GM23338 (cell line): ENCODE results near the gene TMEM179. TPM values are rescaled to one million over a fixed set of nuclear protein-coding genes. Genes with fewer than 3 reads are reported as not detected.

Source experiments
- ATAC-seq: fragments of 200-7000 bp; cut with Tn5 transposase; 3 replicates; pipeline ENCODE4 v1.9.1; 2020
- DNase-seq: peaks from one replicate; pipeline ENCODE4 v3.0.0-alpha.2; 2015; ENCODE audit warnings: low spot score
- H2AFZ ChIP-seq: fragments of 200-600 bp; sonication (generic); 2 replicates; pipeline ENCODE4 v1.8.0; 2016; ENCODE audit warnings: antibody characterized with exemption, mild to moderate bottlenecking, moderate library complexity
- H3F3A ChIP-seq: fragments of 200-600 bp; sonication (generic); replicated peaks from 2 replicates; pipeline ENCODE4 v1.8.0; 2017; ENCODE audit warnings: antibody characterized with exemption, mixed run types, low read depth
- H3K27ac ChIP-seq: fragments of 200-600 bp; sonication (generic); 2 replicates; pipeline ENCODE4 v1.6.1; 2016; ENCODE audit warnings: low read depth
- H3K27me3 ChIP-seq: fragments of 200-600 bp; sonication (generic); 2 replicates; pipeline ENCODE4 v1.8.0; 2016; ENCODE audit warnings: mild to moderate bottlenecking, mixed run types, moderate library complexity; ENCODE audit not compliant: insufficient read depth
- H3K36me3 ChIP-seq: fragments of 200-600 bp; sonication (generic); 2 replicates; pipeline ENCODE4 v1.8.0; 2016; ENCODE audit warnings: mild to moderate bottlenecking; ENCODE audit not compliant: insufficient read depth
- H3K4me1 ChIP-seq: fragments of 200-600 bp; sonication (generic); 2 replicates; pipeline ENCODE4 v1.8.0; 2016; ENCODE audit warnings: mild to moderate bottlenecking, moderate library complexity; ENCODE audit not compliant: insufficient read depth
- H3K4me2 ChIP-seq: fragments of 200-600 bp; sonication (generic); 2 replicates; pipeline ENCODE4 v1.7.1; 2017; ENCODE audit warnings: mixed run types
- H3K4me3 ChIP-seq: fragments of 200-600 bp; sonication (generic); 2 replicates; pipeline ENCODE4 v1.6.1; 2016; ENCODE audit warnings: mixed run types
- H3K79me2 ChIP-seq: fragments of 200-600 bp; sonication (generic); replicated peaks from 2 replicates; pipeline ENCODE4 v1.8.0; 2017; ENCODE audit warnings: mild to moderate bottlenecking; ENCODE audit not compliant: insufficient read depth
- H3K9me2 ChIP-seq: fragments of 200-600 bp; sonication (generic); 2 replicates; pipeline ENCODE4 v1.8.0; 2017; ENCODE audit not compliant: insufficient read depth
- H4K20me1 ChIP-seq: fragments of 200-600 bp; sonication (generic); replicated peaks from 2 replicates; pipeline ENCODE4 v1.8.0; 2017; ENCODE audit warnings: mild to moderate bottlenecking; ENCODE audit not compliant: insufficient read depth
- H3K27ac Mint-ChIP-seq: 2 replicates; pipeline ENCODE4 v1.8.0; 2020; ENCODE audit warnings: inconsistent platforms, mild to moderate bottlenecking, moderate library complexity, mixed read lengths
- H3K27me3 Mint-ChIP-seq: 3 replicates; pipeline ENCODE4 v1.8.0; 2022; ENCODE audit warnings: low read depth, mild to moderate bottlenecking, moderate library complexity, mixed read lengths, inconsistent platforms; ENCODE audit not compliant: insufficient read depth, poor library complexity
- H3K36me3 Mint-ChIP-seq: 3 replicates; pipeline ENCODE4 v1.8.0; 2021; ENCODE audit warnings: low read depth, mild to moderate bottlenecking, inconsistent platforms, moderate library complexity, mixed read lengths
- H3K4me1 Mint-ChIP-seq: 3 replicates; pipeline ENCODE4 v1.8.0; 2020; ENCODE audit warnings: mild to moderate bottlenecking, inconsistent platforms, mixed read lengths
- H3K4me3 Mint-ChIP-seq: 3 replicates; pipeline ENCODE4 v1.8.0; 2021; ENCODE audit warnings: moderate library complexity, mild to moderate bottlenecking, inconsistent platforms, mixed read lengths
- H3K9me3 Mint-ChIP-seq: 3 replicates; pipeline ENCODE4 v1.8.0; 2020; ENCODE audit warnings: moderate library complexity, mild to moderate bottlenecking, inconsistent platforms, mixed read lengths
- CREB1 ChIP-seq: fragments of 250-450 bp; sonication (Bioruptor Pico); IDR thresholded peaks from 2 replicates; pipeline ENCODE4 v1.5.0; 2020; ENCODE audit warnings: low read depth, mild to moderate bottlenecking, moderate library complexity
- CTCF ChIP-seq, 2 experiments: fragments of 200-600 bp in 1 of 2; sonication (generic) in 1 of 2; conservative IDR thresholded peaks; 2 replicates each; pipeline versions ENCODE4 v1.5.1 to v1.6.1; 2016 to 2017; ENCODE audit warnings: antibody characterized with exemption in 2 of 2, low read depth in 2 of 2, mild to moderate bottlenecking in 2 of 2, moderate library complexity in 1 of 2
- EZH2phosphoT487 ChIP-seq: fragments of 200-600 bp; sonication (generic); IDR thresholded peaks from one replicate; pipeline ENCODE4 v1.8.1; 2018; ENCODE audit warnings: antibody characterized with exemption; ENCODE audit not compliant: unreplicated experiment
- JUNB ChIP-seq: IDR thresholded peaks from one replicate; pipeline ENCODE4 v1.6.1; 2016; ENCODE audit warnings: antibody characterized with exemption; ENCODE audit not compliant: unreplicated experiment
- REST ChIP-seq: IDR thresholded peaks from one replicate; pipeline ENCODE4 v1.6.1; 2018; ENCODE audit warnings: antibody characterized with exemption; ENCODE audit not compliant: unreplicated experiment
- STAT1 ChIP-seq: IDR thresholded peaks from one replicate; pipeline ENCODE4 v1.6.1; 2016; ENCODE audit warnings: antibody characterized with exemption; ENCODE audit not compliant: unreplicated experiment
- ZNF114 ChIP-seq: fragments of 250-450 bp; sonication (Bioruptor Pico); IDR thresholded peaks from 2 replicates; pipeline ENCODE4 v1.5.0; 2020; ENCODE audit warnings: mild to moderate bottlenecking, moderate library complexity
- ZNF331 ChIP-seq: fragments of 250-450 bp; sonication (Bioruptor Pico); IDR thresholded peaks from 2 replicates; pipeline ENCODE4 v1.5.0; 2020; ENCODE audit warnings: low read depth, mild to moderate bottlenecking, moderate library complexity
- polyA plus RNA-seq: library from polyadenylated mRNA; unstranded; fragments of >200 nt; fragmentation: Nextera tagmentation; extraction: Ambion mirVana; gene quantifications from 2 replicates; pipeline ENCODE4 v1.2.1, GENCODE V29; 2016
- total RNA-seq: library from RNA; depleted of rRNA; stranded (reverse); fragments of >200 nt; shearing (Covaris generic); gene quantifications from 2 replicates; pipeline ENCODE4 v1.2.3, GENCODE V29; 2014
- TF ChIP-seq, protein P1 (sequence below): IDR thresholded peaks from 2 replicates; pipeline ENCODE4 v1.6.1; 2016; ENCODE audit warnings: antibody characterized with exemption

Gene TMEM179
- total and polyA plus RNA-seq, 2 experiments from 2014 or later: 1.0 to 4.8 TPM

GRCh38 chr14:104595116-104595675, 9.4 kb downstream of the TMEM179 start:
- H4K20me1 ChIP-seq: no peaks in the 10 kb centered on the region
- no peak overlapping the region for H3K27ac ChIP-seq
- no peak overlapping the region for H3K4me2 ChIP-seq
- no peaks in the 10 kb centered on the region for H3F3A ChIP-seq
- Mint-ChIP-seq H3K36me3 (no peaks in the 10 kb centered on the region; the same call in 2 of the 3 replicates), H3K4me1 (no peaks in the 10 kb centered on the region; the same call in 2 of the 3 replicates), H3K27ac (no peak overlapping the region), H3K4me3 (no peak overlapping the region), H3K27me3 (peaks cover 11% of the 10 kb centered on the region), H3K9me3 (no peaks in the 10 kb centered on the region; the same call in 2 of the 3 replicates)
- ATAC-seq: no peak
- H3K79me2 ChIP-seq: no peaks in the 10 kb centered on the region
- no peak for DNase-seq
- H2AFZ ChIP-seq: no peak overlapping the region
- no peaks in the 10 kb centered on the region for H3K36me3 ChIP-seq
- no peaks in the 10 kb centered on the region for H3K4me1 ChIP-seq
- H3K27me3 ChIP-seq: no peaks in the 10 kb centered on the region
- H3K4me3 ChIP-seq: no peak overlapping the region
- no peaks in the 10 kb centered on the region for H3K9me2 ChIP-seq
- TF ChIP-seq ZNF331 (CRISPR knock-in tag) (no peak), CTCF (conservative IDR thresholded peaks at IDR 0.05; ENCODE audit: low read depth in 2 of 2) (no peak), CREB1 (no peak), JUNB (no peak), REST (no peak), STAT1 (no peak), ZNF114 (CRISPR knock-in tag) (no peak), EZH2phosphoT487 (no peak)
- TF ChIP-seq, protein P1, sequence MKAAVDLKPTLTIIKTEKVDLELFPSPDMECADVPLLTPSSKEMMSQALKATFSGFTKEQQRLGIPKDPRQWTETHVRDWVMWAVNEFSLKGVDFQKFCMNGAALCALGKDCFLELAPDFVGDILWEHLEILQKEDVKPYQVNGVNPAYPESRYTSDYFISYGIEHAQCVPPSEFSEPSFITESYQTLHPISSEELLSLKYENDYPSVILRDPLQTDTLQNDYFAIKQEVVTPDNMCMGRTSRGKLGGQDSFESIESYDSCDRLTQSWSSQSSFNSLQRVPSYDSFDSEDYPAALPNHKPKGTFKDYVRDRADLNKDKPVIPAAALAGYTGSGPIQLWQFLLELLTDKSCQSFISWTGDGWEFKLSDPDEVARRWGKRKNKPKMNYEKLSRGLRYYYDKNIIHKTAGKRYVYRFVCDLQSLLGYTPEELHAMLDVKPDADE: no peak
